C4-2B (cell line): ENCODE results near the gene SLC29A4.
"Not testable (repeated sequence)": the region's sequence is repeated elsewhere in the genome, so short reads cannot be mapped to it uniquely, and the experiment has no call there.

Experiments
- ZFX ChIP-seq: fragments of 450-650 bp; IDR thresholded peaks from 2 replicates; pipeline ENCODE4 v1.6.1; 2017
- TF ChIP-seq, protein P1 (sequence below): fragments of 450-650 bp; conservative IDR thresholded peaks from 2 replicates; pipeline ENCODE4 v1.5.1; 2017; ENCODE audit warnings: mild to moderate bottlenecking

DNA sequence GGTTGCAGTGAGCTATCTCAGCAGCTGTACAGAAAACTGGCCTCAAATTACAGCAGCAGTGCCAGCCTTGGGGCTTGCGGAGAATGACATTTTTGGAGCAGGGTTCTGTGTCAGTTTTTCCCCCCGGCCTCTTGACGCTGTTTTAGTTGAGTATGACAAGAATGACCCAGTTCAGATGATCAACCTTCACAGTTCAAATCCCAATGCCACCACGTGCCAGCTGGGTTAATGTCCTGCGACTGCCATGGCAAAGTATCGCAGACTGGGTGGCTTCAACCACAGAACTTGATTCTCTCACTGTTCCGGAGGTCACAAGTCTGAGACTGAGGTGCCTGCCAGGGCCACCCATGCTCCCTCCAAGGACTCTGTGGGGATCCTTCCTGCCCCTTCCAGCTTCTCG is 32.0 kb upstream of the SLC29A4 start:
- TF ChIP-seq, protein P1, sequence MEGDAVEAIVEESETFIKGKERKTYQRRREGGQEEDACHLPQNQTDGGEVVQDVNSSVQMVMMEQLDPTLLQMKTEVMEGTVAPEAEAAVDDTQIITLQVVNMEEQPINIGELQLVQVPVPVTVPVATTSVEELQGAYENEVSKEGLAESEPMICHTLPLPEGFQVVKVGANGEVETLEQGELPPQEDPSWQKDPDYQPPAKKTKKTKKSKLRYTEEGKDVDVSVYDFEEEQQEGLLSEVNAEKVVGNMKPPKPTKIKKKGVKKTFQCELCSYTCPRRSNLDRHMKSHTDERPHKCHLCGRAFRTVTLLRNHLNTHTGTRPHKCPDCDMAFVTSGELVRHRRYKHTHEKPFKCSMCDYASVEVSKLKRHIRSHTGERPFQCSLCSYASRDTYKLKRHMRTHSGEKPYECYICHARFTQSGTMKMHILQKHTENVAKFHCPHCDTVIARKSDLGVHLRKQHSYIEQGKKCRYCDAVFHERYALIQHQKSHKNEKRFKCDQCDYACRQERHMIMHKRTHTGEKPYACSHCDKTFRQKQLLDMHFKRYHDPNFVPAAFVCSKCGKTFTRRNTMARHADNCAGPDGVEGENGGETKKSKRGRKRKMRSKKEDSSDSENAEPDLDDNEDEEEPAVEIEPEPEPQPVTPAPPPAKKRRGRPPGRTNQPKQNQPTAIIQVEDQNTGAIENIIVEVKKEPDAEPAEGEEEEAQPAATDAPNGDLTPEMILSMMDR: not testable (repeated sequence)
- TF ChIP-seq ZFX: not testable (repeated sequence)
